WTC11 (cell line): ENCODE data around the gene SLC2A9. TPM values are rescaled to one million over a fixed set of nuclear protein-coding genes. Genes with fewer than 3 reads are reported as not detected.

ENCODE experiments used
- ATAC-seq: fragments of 200-7000 bp; cut with Tn5 transposase; 2 replicates; pipeline ENCODE4 v1.10.0; 2021; ENCODE audit warnings: mild to moderate bottlenecking, moderate library complexity
- CTCF ChIA-PET: fragments of 300-600 bp; sonication (Branson Sonifier 250); formaldehyde crosslinking; loops from one replicate; lab custom pipeline; 2021; ENCODE audit warnings: antibody characterized with exemption; lab: Charles Lee
- POLR2A ChIA-PET: fragments of 350-600 bp; sonication (Branson Sonifier 250); formaldehyde crosslinking; loops from one replicate; lab custom pipeline; 2021; ENCODE audit warnings: antibody characterized with exemption; lab: Charles Lee
- DNase-seq: peaks from one replicate; pipeline ENCODE4 v3.0.0; 2021; ENCODE audit warnings: low spot score
- H3K27ac Mint-ChIP-seq: 2 replicates; pipeline ENCODE4 v1.8.0; 2021; ENCODE audit warnings: mixed read lengths
- H3K27me3 Mint-ChIP-seq: 2 replicates; pipeline ENCODE4 v1.8.0; 2021; ENCODE audit warnings: low read depth, mild to moderate bottlenecking, moderate library complexity, mixed read lengths
- H3K36me3 Mint-ChIP-seq: 2 replicates; pipeline ENCODE4 v1.8.0; 2021; ENCODE audit warnings: mixed read lengths
- H3K4me1 Mint-ChIP-seq: 2 replicates; pipeline ENCODE4 v1.8.0; 2022; ENCODE audit warnings: mixed read lengths
- H3K4me3 Mint-ChIP-seq: 2 replicates; pipeline ENCODE4 v1.8.0; 2021; ENCODE audit warnings: mild to moderate bottlenecking, moderate library complexity, mixed read lengths
- H3K9me3 Mint-ChIP-seq: 2 replicates; pipeline ENCODE4 v1.8.0; 2021; ENCODE audit warnings: mixed read lengths
- ESRRA ChIP-seq: sonication (generic); formaldehyde crosslinking; IDR thresholded peaks from 2 replicates; pipeline ENCODE4 v1.8.1; 2022; ENCODE audit warnings: mild to moderate bottlenecking, missing genetic modification reagents, borderline replicate concordance
- JUN ChIP-seq: sonication (generic); formaldehyde crosslinking; IDR thresholded peaks from 2 replicates; pipeline ENCODE4 v1.8.0; 2023; ENCODE audit warnings: mild to moderate bottlenecking, missing genetic modification reagents
- MXD4 ChIP-seq: fragments of 250-450 bp; sonication (Bioruptor Pico); IDR thresholded peaks from 2 replicates; pipeline ENCODE4 v1.8.0; 2021; ENCODE audit warnings: mild to moderate bottlenecking, moderate library complexity, borderline replicate concordance
- NFYB ChIP-seq: sonication (generic); formaldehyde crosslinking; conservative IDR thresholded peaks from 2 replicates; pipeline ENCODE4 v1.8.0; 2022; ENCODE audit warnings: low read depth, missing genetic modification reagents
- NR1H2 ChIP-seq: sonication (generic); formaldehyde crosslinking; IDR thresholded peaks from 2 replicates; pipeline ENCODE4 v1.9.0; 2021; ENCODE audit warnings: mild to moderate bottlenecking, moderate library complexity, missing genetic modification reagents
- PRRX2 ChIP-seq: fragments of 250-450 bp; sonication (Bioruptor Pico); IDR thresholded peaks from 2 replicates; pipeline ENCODE4 v1.8.0; 2021; ENCODE audit warnings: mild to moderate bottlenecking
- SMAD3 ChIP-seq: sonication (generic); formaldehyde crosslinking; IDR thresholded peaks from 2 replicates; pipeline ENCODE4 v1.8.0; 2022; ENCODE audit warnings: missing genetic modification reagents, mild to moderate bottlenecking, borderline replicate concordance
- TEAD4 ChIP-seq: sonication (generic); formaldehyde crosslinking; IDR thresholded peaks from 2 replicates; pipeline ENCODE4 v1.8.0; 2022; ENCODE audit warnings: mild to moderate bottlenecking, missing genetic modification reagents
- ZNF121 ChIP-seq: sonication (generic); formaldehyde crosslinking; IDR thresholded peaks from 2 replicates; pipeline ENCODE4 v1.8.0; 2023; ENCODE audit warnings: missing genetic modification reagents
- ZNF317 ChIP-seq: sonication (generic); formaldehyde crosslinking; IDR thresholded peaks from 2 replicates; pipeline ENCODE4 v1.8.1; 2023; ENCODE audit warnings: low read depth, mild to moderate bottlenecking, moderate library complexity, missing genetic modification reagents, borderline replicate concordance
- ZNF396 ChIP-seq: fragments of 250-450 bp; sonication (Bioruptor Pico); IDR thresholded peaks from 2 replicates; pipeline ENCODE4 v1.8.0; 2021; ENCODE audit warnings: mild to moderate bottlenecking, moderate library complexity, borderline replicate concordance
- total RNA-seq: library from RNA; stranded (reverse); gene quantifications from 3 replicates; pipeline ENCODE4 v1.2.3, GENCODE V29; 2021
- TF ChIP-seq, protein P1 (sequence below): sonication (generic); formaldehyde crosslinking; IDR thresholded peaks from 2 replicates; pipeline ENCODE4 v1.8.1; 2023; ENCODE audit warnings: mild to moderate bottlenecking, missing genetic modification reagents, borderline replicate concordance
- TF ChIP-seq, protein P2 (sequence below): sonication (generic); formaldehyde crosslinking; IDR thresholded peaks from 2 replicates; pipeline ENCODE4 v1.8.1; 2022; ENCODE audit warnings: missing genetic modification reagents, borderline replicate concordance
- TF ChIP-seq, protein P3 (sequence below): sonication (generic); formaldehyde crosslinking; conservative IDR thresholded peaks from 2 replicates; pipeline ENCODE4 v1.8.1; 2023; ENCODE audit warnings: mild to moderate bottlenecking, low read depth, missing genetic modification reagents, moderate library complexity
- TF ChIP-seq, protein P4 (sequence below): fragments of 250-450 bp; sonication (Bioruptor Pico); IDR thresholded peaks from 2 replicates; pipeline ENCODE4 v2.1.2; 2022; ENCODE audit warnings: mild to moderate bottlenecking, moderate library complexity
- TF ChIP-seq, protein P5 (sequence below): fragments of 250-450 bp; sonication (Bioruptor Pico); conservative IDR thresholded peaks from 2 replicates; pipeline ENCODE4 v1.9.0; 2021; ENCODE audit warnings: mild to moderate bottlenecking
- TF ChIP-seq, protein P6 (sequence below): sonication (generic); formaldehyde crosslinking; IDR thresholded peaks from 2 replicates; pipeline ENCODE4 v1.8.1; 2023; ENCODE audit warnings: mild to moderate bottlenecking, missing genetic modification reagents, moderate library complexity

The SLC2A9 gene
- total RNA-seq, 1 experiment from 2014 or later = not detected

DNA sequence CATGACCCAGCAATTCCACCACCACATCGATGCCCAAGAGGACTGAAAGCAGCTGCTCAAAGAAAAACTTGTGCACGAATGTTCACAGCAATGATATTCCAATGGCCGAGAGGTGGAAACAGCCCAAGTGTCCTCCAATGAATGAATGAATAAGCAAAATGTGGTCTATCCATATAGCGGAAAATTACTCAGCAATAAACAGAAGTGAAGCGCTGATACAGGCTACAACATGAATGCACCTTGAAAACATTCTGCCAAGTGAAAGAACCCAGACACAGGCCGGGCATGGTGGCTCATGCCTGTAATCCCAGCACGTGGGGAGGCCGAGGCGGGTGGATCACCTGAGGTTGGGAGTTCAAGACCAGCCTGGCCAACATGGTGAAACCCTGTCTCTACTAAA lies 5.2 kb upstream of the SLC2A9 start:
- Mint-ChIP-seq H3K9me3 (no peaks in the 10 kb centered on the region), H3K4me3 (no peak overlapping the region), H3K4me1 (0 out of 2 replicates have a peak, but pooled peaks cover 6% of the 10 kb centered on the region), H3K36me3 (no peaks in the 10 kb centered on the region), H3K27ac (no peak overlapping the region), H3K27me3 (no peaks in the 10 kb centered on the region; the same call in 1 of the 2 replicates)
- POLR2A ChIA-PET = no interaction called here
- TF ChIP-seq, protein P1, sequence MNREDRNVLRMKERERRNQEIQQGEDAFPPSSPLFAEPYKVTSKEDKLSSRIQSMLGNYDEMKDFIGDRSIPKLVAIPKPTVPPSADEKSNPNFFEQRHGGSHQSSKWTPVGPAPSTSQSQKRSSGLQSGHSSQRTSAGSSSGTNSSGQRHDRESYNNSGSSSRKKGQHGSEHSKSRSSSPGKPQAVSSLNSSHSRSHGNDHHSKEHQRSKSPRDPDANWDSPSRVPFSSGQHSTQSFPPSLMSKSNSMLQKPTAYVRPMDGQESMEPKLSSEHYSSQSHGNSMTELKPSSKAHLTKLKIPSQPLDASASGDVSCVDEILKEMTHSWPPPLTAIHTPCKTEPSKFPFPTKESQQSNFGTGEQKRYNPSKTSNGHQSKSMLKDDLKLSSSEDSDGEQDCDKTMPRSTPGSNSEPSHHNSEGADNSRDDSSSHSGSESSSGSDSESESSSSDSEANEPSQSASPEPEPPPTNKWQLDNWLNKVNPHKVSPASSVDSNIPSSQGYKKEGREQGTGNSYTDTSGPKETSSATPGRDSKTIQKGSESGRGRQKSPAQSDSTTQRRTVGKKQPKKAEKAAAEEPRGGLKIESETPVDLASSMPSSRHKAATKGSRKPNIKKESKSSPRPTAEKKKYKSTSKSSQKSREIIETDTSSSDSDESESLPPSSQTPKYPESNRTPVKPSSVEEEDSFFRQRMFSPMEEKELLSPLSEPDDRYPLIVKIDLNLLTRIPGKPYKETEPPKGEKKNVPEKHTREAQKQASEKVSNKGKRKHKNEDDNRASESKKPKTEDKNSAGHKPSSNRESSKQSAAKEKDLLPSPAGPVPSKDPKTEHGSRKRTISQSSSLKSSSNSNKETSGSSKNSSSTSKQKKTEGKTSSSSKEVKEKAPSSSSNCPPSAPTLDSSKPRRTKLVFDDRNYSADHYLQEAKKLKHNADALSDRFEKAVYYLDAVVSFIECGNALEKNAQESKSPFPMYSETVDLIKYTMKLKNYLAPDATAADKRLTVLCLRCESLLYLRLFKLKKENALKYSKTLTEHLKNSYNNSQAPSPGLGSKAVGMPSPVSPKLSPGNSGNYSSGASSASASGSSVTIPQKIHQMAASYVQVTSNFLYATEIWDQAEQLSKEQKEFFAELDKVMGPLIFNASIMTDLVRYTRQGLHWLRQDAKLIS (CRISPR knock-in tag) = no peak
- TF ChIP-seq ZNF121 (CRISPR knock-in tag) (no peak), NR1H2 (CRISPR knock-in tag) (no peak), SMAD3 (CRISPR knock-in tag) (no peak), NFYB (no peak), ZNF396 (CRISPR knock-in tag) (no peak), ZNF317 (no peak), TEAD4 (no peak), MXD4 (CRISPR knock-in tag) (no peak), JUN (no peak), ESRRA (CRISPR knock-in tag) (no peak)
- TF ChIP-seq, protein P2, sequence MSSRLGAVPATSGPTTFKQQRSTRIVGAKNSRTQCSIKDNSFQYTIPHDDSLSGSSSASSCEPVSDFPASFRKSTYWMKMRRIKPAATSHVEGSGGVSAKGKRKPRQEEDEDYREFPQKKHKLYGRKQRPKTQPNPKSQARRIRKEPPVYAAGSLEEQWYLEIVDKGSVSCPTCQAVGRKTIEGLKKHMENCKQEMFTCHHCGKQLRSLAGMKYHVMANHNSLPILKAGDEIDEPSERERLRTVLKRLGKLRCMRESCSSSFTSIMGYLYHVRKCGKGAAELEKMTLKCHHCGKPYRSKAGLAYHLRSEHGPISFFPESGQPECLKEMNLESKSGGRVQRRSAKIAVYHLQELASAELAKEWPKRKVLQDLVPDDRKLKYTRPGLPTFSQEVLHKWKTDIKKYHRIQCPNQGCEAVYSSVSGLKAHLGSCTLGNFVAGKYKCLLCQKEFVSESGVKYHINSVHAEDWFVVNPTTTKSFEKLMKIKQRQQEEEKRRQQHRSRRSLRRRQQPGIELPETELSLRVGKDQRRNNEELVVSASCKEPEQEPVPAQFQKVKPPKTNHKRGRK (CRISPR knock-in tag) = no peak
- TF ChIP-seq, protein P3, sequence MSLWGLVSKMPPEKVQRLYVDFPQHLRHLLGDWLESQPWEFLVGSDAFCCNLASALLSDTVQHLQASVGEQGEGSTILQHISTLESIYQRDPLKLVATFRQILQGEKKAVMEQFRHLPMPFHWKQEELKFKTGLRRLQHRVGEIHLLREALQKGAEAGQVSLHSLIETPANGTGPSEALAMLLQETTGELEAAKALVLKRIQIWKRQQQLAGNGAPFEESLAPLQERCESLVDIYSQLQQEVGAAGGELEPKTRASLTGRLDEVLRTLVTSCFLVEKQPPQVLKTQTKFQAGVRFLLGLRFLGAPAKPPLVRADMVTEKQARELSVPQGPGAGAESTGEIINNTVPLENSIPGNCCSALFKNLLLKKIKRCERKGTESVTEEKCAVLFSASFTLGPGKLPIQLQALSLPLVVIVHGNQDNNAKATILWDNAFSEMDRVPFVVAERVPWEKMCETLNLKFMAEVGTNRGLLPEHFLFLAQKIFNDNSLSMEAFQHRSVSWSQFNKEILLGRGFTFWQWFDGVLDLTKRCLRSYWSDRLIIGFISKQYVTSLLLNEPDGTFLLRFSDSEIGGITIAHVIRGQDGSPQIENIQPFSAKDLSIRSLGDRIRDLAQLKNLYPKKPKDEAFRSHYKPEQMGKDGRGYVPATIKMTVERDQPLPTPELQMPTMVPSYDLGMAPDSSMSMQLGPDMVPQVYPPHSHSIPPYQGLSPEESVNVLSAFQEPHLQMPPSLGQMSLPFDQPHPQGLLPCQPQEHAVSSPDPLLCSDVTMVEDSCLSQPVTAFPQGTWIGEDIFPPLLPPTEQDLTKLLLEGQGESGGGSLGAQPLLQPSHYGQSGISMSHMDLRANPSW (CRISPR knock-in tag) = no peak
- TF ChIP-seq, protein P4, sequence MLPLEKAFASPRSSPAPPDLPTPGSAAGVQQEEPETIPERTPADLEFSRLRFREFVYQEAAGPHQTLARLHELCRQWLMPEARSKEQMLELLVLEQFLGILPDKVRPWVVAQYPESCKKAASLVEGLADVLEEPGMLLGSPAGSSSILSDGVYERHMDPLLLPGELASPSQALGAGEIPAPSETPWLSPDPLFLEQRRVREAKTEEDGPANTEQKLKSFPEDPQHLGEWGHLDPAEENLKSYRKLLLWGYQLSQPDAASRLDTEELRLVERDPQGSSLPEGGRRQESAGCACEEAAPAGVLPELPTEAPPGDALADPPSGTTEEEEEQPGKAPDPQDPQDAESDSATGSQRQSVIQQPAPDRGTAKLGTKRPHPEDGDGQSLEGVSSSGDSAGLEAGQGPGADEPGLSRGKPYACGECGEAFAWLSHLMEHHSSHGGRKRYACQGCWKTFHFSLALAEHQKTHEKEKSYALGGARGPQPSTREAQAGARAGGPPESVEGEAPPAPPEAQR = no peak
- DNase-seq = no peak
- CTCF ChIA-PET = interaction anchor here (0.8 to 1.0 kb wide), 2 partner anchors 47 to 108 kb away, joined by 3 read pairs; no protein-coding TSS in a partner anchor
- no peak for ATAC-seq

DNA sequence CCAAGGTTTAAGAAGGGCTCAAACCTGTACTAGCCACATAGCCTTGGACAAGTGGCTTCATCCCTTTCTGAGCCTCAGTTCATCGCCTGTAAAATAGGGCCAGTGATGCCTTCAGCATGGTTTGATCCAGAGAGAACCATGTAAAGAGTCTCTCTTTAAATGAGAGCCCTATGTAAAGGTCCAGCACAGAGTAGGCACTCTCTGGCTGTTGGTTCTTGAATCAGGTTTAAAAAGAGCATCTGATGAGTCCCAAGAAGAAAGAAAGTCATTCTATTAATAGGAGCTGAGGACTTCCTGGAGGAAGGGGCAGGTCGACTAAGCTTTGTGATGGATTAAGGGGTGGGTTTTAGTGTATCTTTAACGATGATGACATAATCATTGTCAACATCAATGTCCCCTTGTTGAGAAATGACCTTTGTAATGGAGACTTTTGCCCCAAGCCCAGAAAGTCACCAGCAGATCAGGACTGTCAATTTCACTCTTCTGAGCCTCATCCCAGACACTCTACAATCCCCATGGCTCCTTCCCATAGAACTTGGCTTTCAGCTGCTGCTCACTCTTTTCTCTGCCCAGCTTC lies 4.0 kb upstream of the SLC2A9 start:
- peaks cover 2% of the 10 kb centered on the region for H3K27me3 Mint-ChIP-seq
- no peak for DNase-seq
- H3K9me3 Mint-ChIP-seq = no peaks in the 10 kb centered on the region
- no peaks in the 10 kb centered on the region for H3K36me3 Mint-ChIP-seq
- ChIA-PET CTCF (interaction anchor here (2.8 kb wide), 1 partner anchor 10 kb away, joined by 11 read pairs; no protein-coding TSS in a partner anchor), POLR2A (no interaction called here)
- no peak for ATAC-seq
- no peak overlapping the region for H3K27ac Mint-ChIP-seq
- no peak overlapping the region for H3K4me3 Mint-ChIP-seq
- 0 out of 2 replicates have a peak, but pooled peaks cover 4% of the 10 kb centered on the region for H3K4me1 Mint-ChIP-seq
- TF ChIP-seq, protein P5, sequence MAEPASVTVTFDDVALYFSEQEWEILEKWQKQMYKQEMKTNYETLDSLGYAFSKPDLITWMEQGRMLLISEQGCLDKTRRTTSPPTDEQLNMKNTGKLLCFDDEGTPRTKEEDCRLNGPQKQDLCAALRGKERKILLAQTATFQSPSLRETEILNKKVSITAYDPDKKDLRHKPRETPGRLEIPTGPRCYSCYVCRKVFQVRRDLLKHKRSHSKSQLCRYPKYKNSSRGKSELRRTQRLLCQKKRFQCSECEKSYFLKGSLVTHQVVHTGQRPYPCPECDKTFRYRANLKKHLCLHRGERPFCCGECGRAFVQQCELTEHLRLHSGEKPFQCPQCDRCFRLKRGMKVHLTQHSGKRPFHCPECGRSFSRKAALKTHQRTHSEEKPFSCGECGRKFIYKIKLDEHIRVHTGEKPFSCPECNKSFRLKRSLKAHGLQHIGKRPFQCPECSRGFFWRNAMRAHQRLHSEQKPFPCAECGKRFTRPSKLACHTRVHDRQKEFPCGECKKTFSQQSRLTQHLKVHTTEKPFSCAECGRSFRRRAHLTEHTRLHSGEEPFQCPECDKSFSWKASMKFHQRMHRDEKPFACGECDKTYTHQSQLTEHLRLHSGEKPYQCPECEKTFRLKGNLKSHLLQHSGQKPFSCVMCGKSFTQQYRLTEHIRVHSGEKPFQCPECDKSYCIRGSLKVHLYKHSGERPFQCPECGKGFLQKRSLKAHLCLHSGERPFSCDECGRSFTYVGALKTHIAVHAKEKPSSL (CRISPR knock-in tag) = no peak
- TF ChIP-seq, protein P4 = no peak
- no peak for TF ChIP-seq PRRX2 (CRISPR knock-in tag)
- TF ChIP-seq, protein P6, sequence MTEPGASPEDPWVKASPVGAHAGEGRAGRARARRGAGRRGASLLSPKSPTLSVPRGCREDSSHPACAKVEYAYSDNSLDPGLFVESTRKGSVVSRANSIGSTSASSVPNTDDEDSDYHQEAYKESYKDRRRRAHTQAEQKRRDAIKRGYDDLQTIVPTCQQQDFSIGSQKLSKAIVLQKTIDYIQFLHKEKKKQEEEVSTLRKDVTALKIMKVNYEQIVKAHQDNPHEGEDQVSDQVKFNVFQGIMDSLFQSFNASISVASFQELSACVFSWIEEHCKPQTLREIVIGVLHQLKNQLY (CRISPR knock-in tag) = no peak
- TF ChIP-seq, protein P3 (CRISPR knock-in tag) = no peak
